ENCODE measurements around the gene SF3A1. TPM values are rescaled to one million over a fixed set of nuclear protein-coding genes. Genes with fewer than 3 reads are reported as not detected.

The SF3A1 gene
- total and polyA plus RNA-seq, 2 donors (not counting 3 experiments of a cell fraction or from before 2014, with no cell fraction given) = 60.2 to 187 TPM

GRCh38 chr22:30285846-30286200 lies 70.9 kb downstream of the SF3A1 start:
- DNase-seq (ENCODE audit: low read depth, low spot score) (no peak), FAIRE-seq (no peak)
- Histone ChIP-seq H3K4me3 (replicated peaks in 1 of 3; ENCODE audit: insufficient read depth in 1 of 3, low read depth in 1 of 3, low read length in 3 of 3) (no peak overlapping the region), H3K79me2 (ENCODE audit: control insufficient read depth, insufficient read depth, low read length) (no peaks in the 10 kb centered on the region), H3K4me1 (ENCODE audit: control insufficient read depth, extremely low read depth, insufficient read depth, low read length) (peaks cover 21% of the 10 kb centered on the region), H3K4me2 (ENCODE audit: insufficient read depth, low read length) (no peak overlapping the region), H3K36me3 (ENCODE audit: control insufficient read depth in 2 of 2, extremely low read depth in 1 of 2, insufficient read depth in 2 of 2, low read length in 2 of 2) (peaks cover 0 to 5% of the 10 kb centered on the region in 2 experiments), H3K9ac (replicated peaks; ENCODE audit: extremely low read depth, insufficient read depth, low read length) (no peak overlapping the region), H3K27ac (ENCODE audit: insufficient read depth, low read depth, low read length) (no peak overlapping the region), H3K9me3 (replicated peaks; ENCODE audit: control insufficient read depth, insufficient read depth, low read length) (no peaks in the 10 kb centered on the region), H3K27me3 (ENCODE audit: control insufficient read depth in 2 of 2, insufficient read depth in 2 of 2, low read length in 2 of 2) (no peaks in the 10 kb centered on the region), H3K9me1 (replicated peaks; ENCODE audit: control insufficient read depth, extremely low read depth, insufficient read depth, low read length) (no peaks in the 10 kb centered on the region), H4K20me1 (replicated peaks; ENCODE audit: control insufficient read depth, extremely low read depth, insufficient read depth, low read length) (no peaks in the 10 kb centered on the region), H2AFZ (ENCODE audit: low read depth, low read length) (no peak overlapping the region)
- ChIA-PET POLR2A (no interaction called here), CTCF (interaction anchor here (0.7 to 4.4 kb wide), 6 partner anchors 7 to 42 kb away, joined by 3 to 61 read pairs (median 4); partner anchors contain the start of gene TBC1D10A)
- TF ChIP-seq GATA2 (IDR thresholded peaks at IDR 0.05; ENCODE audit: insufficient read depth, insufficient read length, low read depth, low read length) (no peak), POLR2A (IDR thresholded peaks at IDR 0.05; ENCODE audit: low read depth, low read length) (no peak), JUN (IDR thresholded peaks at IDR 0.05; ENCODE audit: borderline replicate concordance, insufficient read depth, insufficient read length, low read depth) (no peak), POLR2AphosphoS5 (IDR thresholded peaks at IDR 0.05; ENCODE audit: insufficient read depth, low read depth, low read length) (no peak), EZH2 (IDR thresholded peaks at IDR 0.05; ENCODE audit: borderline replicate concordance, low read depth, low read length, severe bottlenecking) (no peak), MAX (IDR thresholded peaks at IDR 0.05; ENCODE audit: insufficient read depth, insufficient read length) (no peak), FOS (IDR thresholded peaks at IDR 0.05; ENCODE audit: borderline replicate concordance, insufficient read depth, low read length) (no peak), MYC (IDR thresholded peaks at IDR 0.05; ENCODE audit: low read depth, low read length) (no peak), CTCF (IDR thresholded peaks at IDR 0.05; ENCODE audit: extremely low read depth in 1 of 2, insufficient read depth in 1 of 2, low read depth in 1 of 2, low read length in 2 of 2) (no peak)
- dilution Hi-C loops (cut with MboI; ENCODE audit: extremely low pct_ligation_motif_present, low sequenced_read_pairs) = no loop called here
- BruUV-seq (replicated peaks) = no TSS peak
- intact Hi-C loops (cut with micrococcal nuclease) = no loop called here
